ENCODE data around the gene NCK2.

GRCh38 chr2:105904938-105905337, 160.2 kb downstream of the NCK2 start:
- TF ChIP-seq CTCF (IDR thresholded peaks at IDR 0.05), result no peak
- no peak for TF ChIP-seq POLR2A (IDR thresholded peaks at IDR 0.05)

Data from body of pancreas (tissue), 4 donors.